Uterus (tissue), 4 donors: ENCODE results near the gene CENPQ. TPM values are rescaled to one million over a fixed set of nuclear protein-coding genes. Genes with fewer than 3 reads are reported as not detected.

ENCODE experiments used
- DNase-seq, 2 donors: peaks; one replicate each; pipeline ENCODE4 v3.0.0-alpha.2; 2019 to 2020
- H3K27ac ChIP-seq, 2 donors: fragments of 200-600 bp; sonication (generic); 1 replicate in 1 of 2; 2 replicates in 1 of 2; pipeline ENCODE4 v1.5.1; 2016 to 2018
- H3K27me3 ChIP-seq, 2 donors: fragments of 200-600 bp; sonication (generic); one replicate each; pipeline ENCODE4 v1.5.1; 2018 to 2019; ENCODE audit warnings: control low read depth in 1 of 2
- H3K36me3 ChIP-seq, 2 donors: fragments of 200-600 bp; sonication (generic); one replicate each; pipeline ENCODE4 v1.5.1; 2019; ENCODE audit warnings: control low read depth in 1 of 2
- H3K4me1 ChIP-seq, 2 donors: fragments of 200-600 bp; sonication (generic); one replicate each; pipeline ENCODE4 v1.5.1; 2018 to 2019; ENCODE audit warnings: control low read depth in 1 of 2
- H3K4me3 ChIP-seq, 2 donors: fragments of 200-600 bp; sonication (generic); 1 replicate in 1 of 2; 2 replicates in 1 of 2; pipeline ENCODE4 v1.5.1; 2018 to 2019; ENCODE audit warnings: mild to moderate bottlenecking in 1 of 2
- H3K9me3 ChIP-seq, 2 donors: fragments of 200-600 bp; sonication (generic); one replicate each; pipeline ENCODE4 v1.5.1; 2019; ENCODE audit warnings: control low read depth in 1 of 2
- POLR2A ChIP-seq, 2 donors: fragments of 450-650 bp; IDR thresholded peaks; one replicate each; pipeline ENCODE4 v1.6.1; 2016; ENCODE audit warnings: antibody characterized with exemption in 2 of 2, mild to moderate bottlenecking in 1 of 2, moderate library complexity in 1 of 2
- intact Hi-C: fragments of 100-400 bp; cut with DNase I; formaldehyde crosslinking; loops from one replicate; pipeline ENCODE4 v1.15.1; 2023; ENCODE audit warnings: low total_unique reads
- total RNA-seq, 4 donors: library from RNA; depleted of rRNA in 3 of 4; stranded (reverse); fragments of >200 nt in 3 of 4; gene quantifications; one replicate each; pipeline versions ENCODE4 v1.1.0 to v1.2.4, GENCODE V29; 2014 to 2023
- TF ChIP-seq, protein P1 (sequence below), 4 experiments: fragments of 200-600 bp in 2 of 4; fragments of 450-650 bp in 2 of 4; sonication (generic) in 2 of 4; IDR thresholded peaks; one replicate each; pipeline ENCODE4 v1.5.1; 2016 to 2019; ENCODE audit warnings: antibody characterized with exemption in 4 of 4, mild to moderate bottlenecking in 2 of 4, moderate library complexity in 1 of 4
- donor health status: DM: yes; HTN: yes; CAD: no.

CENPQ gene
- total RNA-seq, 4 donors from 2014 or later = 1.5 to 9.5 (median 3.4) TPM

DNA sequence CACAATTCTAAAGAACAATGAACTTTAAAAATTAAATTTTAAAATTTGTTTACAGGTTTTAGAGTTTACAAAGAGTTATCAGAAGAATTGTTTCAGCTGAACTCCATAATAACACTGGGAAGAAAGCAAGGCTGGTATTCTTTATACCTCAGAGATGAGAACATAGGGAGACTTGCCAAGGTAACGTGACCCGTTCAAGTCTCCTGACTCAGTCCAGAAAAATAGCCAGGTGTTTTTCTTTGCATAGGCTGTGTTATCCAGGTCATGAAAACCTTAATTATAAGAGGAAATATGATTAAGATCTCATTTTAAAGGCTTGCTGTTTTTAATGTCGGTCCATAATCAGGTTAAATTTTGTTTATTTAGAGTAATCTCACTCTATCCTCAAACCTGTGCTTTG, 78.8 kb downstream of the CENPQ start:
- Histone ChIP-seq H3K9me3 (no peaks in the 10 kb centered on the region), H3K4me1 (no peaks in the 10 kb centered on the region), H3K36me3 (no peaks in the 10 kb centered on the region), H3K4me3 (no peak overlapping the region), H3K27me3 (no peaks in the 10 kb centered on the region), H3K27ac (no peak overlapping the region)
- intact Hi-C loops = no loop called here
- DNase-seq = no peak
- no peak for TF ChIP-seq POLR2A (IDR thresholded peaks at IDR 0.05)
- TF ChIP-seq, protein P1, sequence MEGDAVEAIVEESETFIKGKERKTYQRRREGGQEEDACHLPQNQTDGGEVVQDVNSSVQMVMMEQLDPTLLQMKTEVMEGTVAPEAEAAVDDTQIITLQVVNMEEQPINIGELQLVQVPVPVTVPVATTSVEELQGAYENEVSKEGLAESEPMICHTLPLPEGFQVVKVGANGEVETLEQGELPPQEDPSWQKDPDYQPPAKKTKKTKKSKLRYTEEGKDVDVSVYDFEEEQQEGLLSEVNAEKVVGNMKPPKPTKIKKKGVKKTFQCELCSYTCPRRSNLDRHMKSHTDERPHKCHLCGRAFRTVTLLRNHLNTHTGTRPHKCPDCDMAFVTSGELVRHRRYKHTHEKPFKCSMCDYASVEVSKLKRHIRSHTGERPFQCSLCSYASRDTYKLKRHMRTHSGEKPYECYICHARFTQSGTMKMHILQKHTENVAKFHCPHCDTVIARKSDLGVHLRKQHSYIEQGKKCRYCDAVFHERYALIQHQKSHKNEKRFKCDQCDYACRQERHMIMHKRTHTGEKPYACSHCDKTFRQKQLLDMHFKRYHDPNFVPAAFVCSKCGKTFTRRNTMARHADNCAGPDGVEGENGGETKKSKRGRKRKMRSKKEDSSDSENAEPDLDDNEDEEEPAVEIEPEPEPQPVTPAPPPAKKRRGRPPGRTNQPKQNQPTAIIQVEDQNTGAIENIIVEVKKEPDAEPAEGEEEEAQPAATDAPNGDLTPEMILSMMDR (IDR thresholded peaks at IDR 0.05) = no peak

Other genes with a start within 250 kb of the CENPQ start
- 10 to 100 TPM in 3 of 4 donors, 1 to 10 TPM in 1; 4.1 to 31.4 (median 19.8) TPM for gene MMUT, start 117 bp upstream of the CENPQ start, total RNA-seq
- gene GLYATL3, start 36.6 kb downstream of the CENPQ start, total RNA-seq = not detected
- 10 to 100 TPM in 1 of 4 donors, 1 to 10 TPM in 2, under 1 TPM in 1; 0.88 to 18.1 (median 3.5) TPM for gene C6orf141, start 87.3 kb downstream of the CENPQ start, total RNA-seq
- 1 to 10 TPM in 1 of 4 donors, not detected in 3; 3.2 TPM for gene RHAG, start 173.5 kb downstream of the CENPQ start, total RNA-seq